Fibroblast of lung (primary cell): ENCODE results near the gene RHOD.

Experiments
- CTCF ChIP-seq, 2 donors: IDR thresholded peaks in 1 of 2; conservative IDR thresholded peaks in 1 of 2; 1 replicate in 1 of 2; 2 replicates in 1 of 2; pipeline ENCODE4 v1.5.1; 2011 to 2012; ENCODE audit warnings: low read length in 2 of 2, control low read depth in 1 of 2, inconsistent platforms in 1 of 2, low read depth in 1 of 2, mild to moderate bottlenecking in 1 of 2
- EZH2 ChIP-seq: IDR thresholded peaks from 2 replicates; pipeline ENCODE4 v1.5.1; 2012; ENCODE audit warnings: low read length, control low read depth, mild to moderate bottlenecking; ENCODE audit errors: missing control alignments

- TF ChIP-seq CTCF (conservative IDR thresholded peaks at IDR 0.05 in 1 of 2, IDR thresholded peaks at IDR 0.05 in 1 of 2; ENCODE audit: low read depth in 1 of 2, low read length in 2 of 2) (no peak), EZH2 (no peak)
These were observed 31.7 kb upstream of the RHOD start for GRCh38 chr11:67024966-67025365.
